Esophagus muscularis mucosa (tissue), 4 donors: ENCODE results near the gene FAM169A. TPM values are rescaled to one million over a fixed set of nuclear protein-coding genes. Genes with fewer than 3 reads are reported as not detected.

Experiments used
- DNase-seq: peaks from one replicate; pipeline ENCODE4 v3.0.0-alpha.2; 2017; ENCODE audit errors: extremely low spot score
- H3K27ac ChIP-seq, 4 donors: fragments of 200-600 bp; sonication (generic); replicated peaks in 1 of 4; 1 replicate in 3 of 4; 2 replicates in 1 of 4; pipeline ENCODE4 v1.5.1; 2016 to 2019; ENCODE audit warnings: mild to moderate bottlenecking in 1 of 4
- H3K27me3 ChIP-seq, 4 donors: fragments of 200-600 bp; sonication (generic); one replicate each; pipeline versions ENCODE4 v1.5.1 to v1.6.0; 2016 to 2019
- H3K36me3 ChIP-seq, 4 donors: fragments of 200-600 bp; sonication (generic); one replicate each; pipeline ENCODE4 v1.5.1; 2016 to 2019
- H3K4me1 ChIP-seq, 4 donors: fragments of 200-600 bp; sonication (generic); one replicate each; pipeline ENCODE4 v1.5.1; 2016 to 2019
- H3K4me3 ChIP-seq, 4 donors: fragments of 200-600 bp; sonication (generic); 1 replicate in 2 of 4; 2 replicates in 2 of 4; pipeline ENCODE4 v1.5.1; 2016 to 2019; ENCODE audit warnings: mild to moderate bottlenecking in 4 of 4, moderate library complexity in 1 of 4
- H3K9me3 ChIP-seq, 4 donors: fragments of 200-600 bp; sonication (generic); 1 replicate in 3 of 4; 2 replicates in 1 of 4; pipeline ENCODE4 v1.5.1; 2016 to 2019
- EP300 ChIP-seq: sonication (generic); formaldehyde crosslinking; IDR thresholded peaks from one replicate; pipeline ENCODE4 v1.6.1; 2017; ENCODE audit warnings: antibody characterized with exemption
- POLR2A ChIP-seq: fragments of 450-650 bp; IDR thresholded peaks from one replicate; pipeline ENCODE4 v1.6.1; 2017; ENCODE audit warnings: antibody characterized with exemption, moderate library complexity, mild to moderate bottlenecking, low read depth
- POLR2AphosphoS5 ChIP-seq, 2 donors: sonication (generic); formaldehyde crosslinking; IDR thresholded peaks; one replicate each; pipeline ENCODE4 v1.6.1; 2017; ENCODE audit warnings: antibody characterized with exemption in 2 of 2
- WGBS: methylation state at CpG from one replicate; pipeline ENCODE4 v1.1.5; 2018; 5-methylcytosine and 5-hydroxymethylcytosine counted together
- intact Hi-C: fragments of 100-400 bp; cut with DNase I; formaldehyde crosslinking; loops from one replicate; pipeline ENCODE4 v1.15.1; 2023
- total RNA-seq, 4 donors: library from RNA; depleted of rRNA; stranded (reverse); fragments of >200 nt; gene quantifications; one replicate each; pipeline versions ENCODE4 v1.1.0 to v1.2.1, GENCODE V29; 2016
- TF ChIP-seq, protein P1 (sequence below), 3 experiments: fragments of 200-600 bp in 2 of 3; fragments of 450-650 bp in 1 of 3; sonication (generic) in 2 of 3; IDR thresholded peaks; one replicate each; pipeline ENCODE4 v1.5.1; 2017 to 2019; ENCODE audit warnings: antibody characterized with exemption in 3 of 3, mild to moderate bottlenecking in 2 of 3, moderate library complexity in 1 of 3

FAM169A gene
- total RNA-seq, 4 donors from 2014 or later, result 0.80 to 2.1 (median 1.3) TPM

DNA sequence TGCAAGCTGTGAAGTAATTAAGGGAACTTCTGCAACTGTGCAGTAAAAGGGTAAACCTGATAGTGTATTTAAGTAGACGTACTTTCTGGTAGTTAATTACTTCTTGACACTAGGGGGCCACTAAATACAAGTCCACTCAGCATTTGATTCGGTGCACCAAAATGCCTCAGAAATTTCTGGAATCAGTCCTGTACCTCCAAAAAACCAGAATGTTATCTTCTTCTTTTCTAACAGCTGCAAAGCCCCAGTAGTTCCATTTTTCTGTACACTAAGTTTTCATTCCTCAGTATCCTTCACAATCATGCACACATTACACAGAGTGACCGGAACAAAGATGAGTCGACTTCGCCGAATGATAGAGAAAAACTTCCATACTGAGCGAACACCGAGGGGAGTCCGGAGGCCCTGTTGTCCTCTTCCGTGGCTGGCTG is 99.8 kb downstream of the FAM169A start:
- intact Hi-C loops, result loop anchor here (5.0 kb wide), 2 partner anchors 151 to 286 kb away; partner anchors contain the start of gene GCNT4
- TF ChIP-seq, protein P1, sequence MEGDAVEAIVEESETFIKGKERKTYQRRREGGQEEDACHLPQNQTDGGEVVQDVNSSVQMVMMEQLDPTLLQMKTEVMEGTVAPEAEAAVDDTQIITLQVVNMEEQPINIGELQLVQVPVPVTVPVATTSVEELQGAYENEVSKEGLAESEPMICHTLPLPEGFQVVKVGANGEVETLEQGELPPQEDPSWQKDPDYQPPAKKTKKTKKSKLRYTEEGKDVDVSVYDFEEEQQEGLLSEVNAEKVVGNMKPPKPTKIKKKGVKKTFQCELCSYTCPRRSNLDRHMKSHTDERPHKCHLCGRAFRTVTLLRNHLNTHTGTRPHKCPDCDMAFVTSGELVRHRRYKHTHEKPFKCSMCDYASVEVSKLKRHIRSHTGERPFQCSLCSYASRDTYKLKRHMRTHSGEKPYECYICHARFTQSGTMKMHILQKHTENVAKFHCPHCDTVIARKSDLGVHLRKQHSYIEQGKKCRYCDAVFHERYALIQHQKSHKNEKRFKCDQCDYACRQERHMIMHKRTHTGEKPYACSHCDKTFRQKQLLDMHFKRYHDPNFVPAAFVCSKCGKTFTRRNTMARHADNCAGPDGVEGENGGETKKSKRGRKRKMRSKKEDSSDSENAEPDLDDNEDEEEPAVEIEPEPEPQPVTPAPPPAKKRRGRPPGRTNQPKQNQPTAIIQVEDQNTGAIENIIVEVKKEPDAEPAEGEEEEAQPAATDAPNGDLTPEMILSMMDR (IDR thresholded peaks at IDR 0.05), result peak in 1 of 3 experiments; percentile 45
- TF ChIP-seq EP300, result no peak
- Histone ChIP-seq H3K9me3 (no peaks in the 10 kb centered on the region), H3K4me3 (peak overlapping the region; percentile 77 to 87 (median 81)), H3K27me3 (no peaks in the 10 kb centered on the region), H3K36me3 (peaks cover 10 to 45% (median 32%) of the 10 kb centered on the region in 4 donors), H3K4me1 (peaks cover 24 to 35% (median 31%) of the 10 kb centered on the region in 4 donors), H3K27ac (peak overlapping the region; percentile 77 to 87 (median 86))
- DNase-seq, result no peak
- 0% methylated on average over 10 of the region's 10 CpGs for WGBS

DNA sequence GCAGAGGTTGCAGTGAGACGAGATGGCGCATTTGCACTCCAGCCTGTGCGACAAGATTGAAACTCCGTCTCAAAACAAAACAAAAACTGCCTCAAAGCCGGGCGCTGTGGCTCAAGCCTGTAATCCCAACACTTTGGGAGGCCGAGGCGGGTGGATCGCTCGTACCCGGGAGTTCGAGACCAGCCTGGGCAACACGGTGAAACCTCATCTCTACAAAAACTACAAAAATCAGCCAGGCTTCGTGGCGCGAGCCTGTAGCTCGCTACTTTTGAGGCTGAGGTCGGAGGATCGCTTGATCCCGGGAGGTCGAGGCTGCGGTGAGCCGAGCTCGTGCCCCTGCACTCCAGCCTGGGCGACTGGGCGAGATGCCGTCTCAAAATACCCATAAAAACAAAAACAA is 100.3 kb downstream of the FAM169A start:
- DNase-seq, result no peak
- TF ChIP-seq, protein P1 (IDR thresholded peaks at IDR 0.05), result no peak
- no peak for TF ChIP-seq EP300
- no peak for TF ChIP-seq POLR2A
- no peaks in the 10 kb centered on the region for H3K27me3 ChIP-seq
- peak overlapping the region; percentile 77 to 87 (median 81) for H3K4me3 ChIP-seq
- H3K36me3 ChIP-seq, result peaks cover 5 to 45% (median 29%) of the 10 kb centered on the region in 4 donors
- peak overlapping the region; percentile 77 to 87 (median 86) for H3K27ac ChIP-seq
- intact Hi-C loops, result loop anchor here (5.0 kb wide), 2 partner anchors 151 to 286 kb away; partner anchors contain the start of gene GCNT4
- peaks cover 24 to 40% (median 33%) of the 10 kb centered on the region in 4 donors for H3K4me1 ChIP-seq
- no peaks in the 10 kb centered on the region for H3K9me3 ChIP-seq
- WGBS, result 68% methylated on average over 27 of the region's 27 CpGs

DNA sequence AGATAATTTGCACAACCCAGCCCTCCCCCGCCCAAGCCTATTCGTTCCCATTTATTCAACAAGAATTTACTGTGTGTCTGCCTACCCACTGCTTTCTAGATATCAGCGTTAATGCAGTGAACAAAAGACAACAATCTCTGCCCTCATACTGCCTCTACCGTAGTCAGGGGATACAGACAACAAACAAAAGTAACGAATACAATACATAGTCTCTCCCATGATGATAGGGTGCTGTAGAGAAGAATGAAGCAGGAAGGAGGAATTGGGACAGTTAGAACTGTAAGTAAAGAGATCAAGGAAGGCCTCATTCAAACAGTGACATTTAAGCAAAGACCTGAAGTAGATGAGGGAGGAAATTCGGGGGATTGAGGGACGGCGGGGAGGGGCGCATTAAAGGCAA is 101.0 kb downstream of the FAM169A start:
- TF ChIP-seq EP300, result no peak
- TF ChIP-seq, protein P1 (IDR thresholded peaks at IDR 0.05), result no peak
- TF ChIP-seq POLR2A, result no peak
- TF ChIP-seq POLR2AphosphoS5 (IDR thresholded peaks at IDR 0.05), result no peak
- H3K9me3 ChIP-seq, result no peaks in the 10 kb centered on the region
- intact Hi-C loops, result loop anchor here (5.0 kb wide), 2 partner anchors 152 to 287 kb away; partner anchors contain the start of gene GCNT4
- no peak for DNase-seq
- H3K27me3 ChIP-seq, result no peaks in the 10 kb centered on the region
- H3K4me3 ChIP-seq, result no peak overlapping the region
- H3K4me1 ChIP-seq, result peaks cover 24 to 41% (median 33%) of the 10 kb centered on the region in 4 donors
- H3K36me3 ChIP-seq, result peaks cover 0 to 44% (median 26%) of the 10 kb centered on the region in 4 donors
- no peak overlapping the region for H3K27ac ChIP-seq
- WGBS, result 76% methylated on average over 9 of the region's 9 CpGs

DNA sequence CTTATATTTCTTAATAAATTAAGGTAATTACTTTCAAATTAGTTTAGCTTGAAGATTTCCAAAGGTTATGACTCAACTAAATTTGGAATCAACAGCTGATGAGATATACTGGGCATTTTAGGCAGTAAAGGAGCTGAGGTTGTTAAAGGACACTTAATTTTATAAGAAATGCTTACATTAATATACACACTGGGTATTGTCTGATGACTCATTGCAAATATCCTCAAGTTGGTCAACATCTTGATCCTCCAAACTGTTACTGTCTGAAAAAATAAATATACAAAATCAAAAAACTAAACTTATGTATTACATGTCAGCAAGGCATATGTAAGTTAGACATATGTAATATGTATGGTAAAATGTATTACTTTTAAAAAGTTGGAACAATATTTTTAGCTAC is 102.7 kb downstream of the FAM169A start:
- peaks cover 24 to 41% (median 32%) of the 10 kb centered on the region in 4 donors for H3K4me1 ChIP-seq
- no peak for DNase-seq
- intact Hi-C loops, result no loop called here
- H3K27ac ChIP-seq, result no peak overlapping the region
- no peaks in the 10 kb centered on the region for H3K27me3 ChIP-seq
- no peak overlapping the region for H3K4me3 ChIP-seq
- no peaks in the 10 kb centered on the region for H3K9me3 ChIP-seq
- TF ChIP-seq POLR2AphosphoS5 (IDR thresholded peaks at IDR 0.05) (no peak), POLR2A (no peak), EP300 (no peak)
- TF ChIP-seq, protein P1 (IDR thresholded peaks at IDR 0.05), result no peak
- H3K36me3 ChIP-seq, result peaks cover 2 to 41% (median 26%) of the 10 kb centered on the region in 4 donors

DNA sequence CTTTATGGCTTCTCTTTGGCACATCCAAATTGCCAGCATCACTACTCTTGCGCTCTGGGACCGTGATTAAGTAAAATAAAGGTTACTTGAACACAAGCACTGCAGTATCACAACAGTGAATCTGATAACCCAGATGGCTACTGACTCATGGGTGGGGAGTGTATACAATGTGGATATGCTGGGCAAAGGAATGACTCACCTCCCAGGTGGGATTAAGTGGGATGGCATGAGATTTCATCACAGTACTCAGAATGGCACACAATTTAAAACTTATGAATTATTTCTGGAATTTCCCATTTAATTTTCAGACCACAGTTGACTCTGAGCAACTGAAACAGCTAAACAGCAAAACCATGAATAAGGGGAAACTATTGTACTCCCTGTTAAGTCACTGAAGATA is 103.6 kb downstream of the FAM169A start:
- H3K27me3 ChIP-seq, result no peaks in the 10 kb centered on the region
- H3K9me3 ChIP-seq, result no peaks in the 10 kb centered on the region
- no peak for DNase-seq
- WGBS, result 95% methylated on average over 2 of the region's 2 CpGs
- H3K27ac ChIP-seq, result no peak overlapping the region
- no peak for TF ChIP-seq POLR2A
- TF ChIP-seq, protein P1 (IDR thresholded peaks at IDR 0.05), result no peak
- TF ChIP-seq EP300, result no peak
- TF ChIP-seq POLR2AphosphoS5 (IDR thresholded peaks at IDR 0.05), result no peak
- peaks cover 6 to 50% (median 33%) of the 10 kb centered on the region in 4 donors for H3K36me3 ChIP-seq
- no peak overlapping the region for H3K4me3 ChIP-seq
- intact Hi-C loops, result no loop called here
- peaks cover 16 to 32% (median 24%) of the 10 kb centered on the region in 4 donors for H3K4me1 ChIP-seq
